Stimulated activated CD4-positive, alpha-beta T cell treated with anti-CD3 and anti-CD28 coated beads, Interleukin-1b, Interleukin-23, amount 100 ng/mL, for 1 hour (primary cell): ENCODE measurements around the gene BIN2.
"Not testable (repeated sequence)": the region's sequence is repeated elsewhere in the genome, so short reads cannot be mapped to it uniquely, and the experiment has no call there.

Experiments
- DNase-seq, 2 donors: peaks; one replicate each; pipeline ENCODE4 v3.0.0-alpha.2; 2020; ENCODE audit warnings: low read depth in 2 of 2

The BIN2 gene

DNA sequence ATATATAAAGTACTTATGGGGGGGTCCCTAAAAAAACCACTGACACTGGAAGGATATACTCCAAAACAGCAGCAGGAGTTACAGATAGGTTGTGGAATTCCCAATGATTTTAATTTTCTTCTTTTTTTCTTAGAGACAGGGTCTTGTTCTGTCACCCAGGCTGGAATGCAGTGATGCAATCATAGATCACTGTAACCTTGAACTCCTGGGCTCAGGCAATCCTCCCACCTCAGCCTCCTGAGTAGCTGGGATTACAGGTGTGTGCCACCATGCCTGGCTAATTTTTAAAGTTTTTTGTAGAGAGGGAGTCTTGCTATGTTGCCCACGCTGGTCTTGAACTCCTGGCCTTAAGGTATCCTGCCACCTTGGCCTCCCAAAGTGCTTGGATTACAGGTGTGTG, 64.4 kb downstream of the BIN2 start:
- not testable (repeated sequence) for DNase-seq

DNA sequence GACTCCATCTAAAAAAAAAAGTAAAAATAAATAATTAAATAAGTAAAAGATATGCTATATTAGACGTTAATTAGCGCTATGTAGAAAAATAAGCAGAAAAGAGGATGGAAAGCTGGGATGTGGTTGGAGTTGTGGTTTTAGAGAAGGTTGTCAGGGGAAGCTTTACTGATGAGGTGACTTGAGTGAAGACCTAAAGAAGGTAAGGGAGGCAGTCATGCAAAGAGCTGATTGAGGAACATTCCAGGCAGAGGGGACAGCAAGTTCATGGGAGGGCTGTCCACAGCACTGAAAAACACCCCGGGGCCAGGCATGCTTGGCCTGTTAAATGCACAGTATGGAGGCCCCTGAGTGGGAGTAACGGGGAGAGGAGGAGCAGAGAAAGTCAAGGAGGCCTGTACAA, 69.4 kb downstream of the BIN2 start:
- no peak for DNase-seq

DNA sequence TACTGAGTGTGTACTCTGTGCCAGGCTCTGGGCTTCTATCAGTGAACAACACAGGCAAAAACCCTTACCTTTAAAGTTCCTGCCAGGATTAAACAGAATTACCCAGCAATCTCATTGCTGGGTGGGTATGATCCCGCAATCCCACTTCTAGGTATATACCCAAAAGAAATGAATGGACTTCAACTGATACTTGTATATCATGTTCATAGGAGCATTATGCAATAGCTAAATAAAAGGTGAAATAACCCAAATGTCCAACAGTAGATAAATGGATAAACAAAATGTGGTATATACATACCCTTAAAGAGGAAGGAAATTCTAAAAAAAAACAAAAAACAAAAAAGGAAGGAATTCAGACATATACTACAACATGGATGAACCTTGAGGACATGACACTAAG, 70.7 kb downstream of the BIN2 start:
- no peak for DNase-seq

DNA sequence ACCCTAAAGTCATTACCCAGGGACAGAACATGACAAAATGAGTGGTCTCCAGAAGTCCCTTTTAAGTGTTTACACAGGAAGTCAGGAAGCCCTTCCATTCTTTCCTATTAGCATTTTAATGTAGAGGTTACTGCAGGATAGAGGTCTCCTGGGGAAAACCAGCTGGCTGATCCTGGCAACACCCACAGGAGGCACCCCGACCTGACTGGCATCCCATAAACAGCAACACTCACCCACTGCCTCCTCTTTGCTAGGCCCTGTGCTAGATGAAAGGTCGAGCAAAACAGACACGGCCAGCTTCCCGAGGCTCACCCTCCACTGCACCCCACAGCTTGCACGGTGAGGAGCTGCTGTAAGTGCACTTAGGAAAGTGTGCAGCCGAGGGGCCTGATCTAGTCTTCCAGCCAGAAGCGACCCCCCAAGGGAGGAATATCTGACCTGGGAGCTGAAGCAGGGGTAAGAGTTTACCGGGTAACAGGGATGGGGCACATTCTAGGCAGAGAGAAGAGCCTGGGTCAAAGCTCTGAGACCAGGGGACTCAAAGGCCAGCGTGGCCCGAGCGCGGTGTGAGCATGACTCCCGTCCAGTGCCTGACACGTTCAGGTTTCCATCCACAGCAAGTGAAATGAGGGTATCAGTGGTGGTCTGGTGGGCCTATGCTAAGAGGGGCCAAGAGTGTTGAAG, 76.3 kb downstream of the BIN2 start:
- no peak for DNase-seq

DNA sequence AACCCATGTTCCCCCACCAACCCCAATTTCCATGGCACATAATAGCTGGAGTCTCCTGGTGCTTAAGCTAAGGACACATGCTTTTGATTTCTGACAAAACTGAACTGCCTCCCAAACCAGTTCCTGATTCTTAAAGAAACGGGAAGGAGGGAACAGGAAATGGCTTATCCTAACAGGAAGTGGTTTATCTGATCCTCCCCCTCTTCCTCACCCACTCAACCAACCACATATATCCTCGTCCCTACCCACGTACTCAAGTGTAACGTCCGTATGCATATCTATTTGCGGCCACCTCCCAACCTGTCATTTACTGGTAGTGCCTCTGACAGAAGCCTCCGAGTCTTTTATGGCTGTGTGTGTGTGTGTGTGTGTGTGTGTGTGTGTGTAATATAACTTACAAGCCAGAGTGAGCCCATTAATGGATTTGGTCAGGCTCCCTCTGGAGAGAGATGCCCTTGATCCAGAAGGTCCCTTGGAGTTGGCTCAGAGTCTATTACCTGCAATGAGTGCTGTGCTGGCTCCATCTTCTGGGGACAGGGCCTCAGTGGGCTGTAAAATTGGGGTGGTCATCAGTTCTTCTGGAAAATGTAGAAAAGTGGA, 77.6 kb downstream of the BIN2 start:
- no peak for DNase-seq

DNA sequence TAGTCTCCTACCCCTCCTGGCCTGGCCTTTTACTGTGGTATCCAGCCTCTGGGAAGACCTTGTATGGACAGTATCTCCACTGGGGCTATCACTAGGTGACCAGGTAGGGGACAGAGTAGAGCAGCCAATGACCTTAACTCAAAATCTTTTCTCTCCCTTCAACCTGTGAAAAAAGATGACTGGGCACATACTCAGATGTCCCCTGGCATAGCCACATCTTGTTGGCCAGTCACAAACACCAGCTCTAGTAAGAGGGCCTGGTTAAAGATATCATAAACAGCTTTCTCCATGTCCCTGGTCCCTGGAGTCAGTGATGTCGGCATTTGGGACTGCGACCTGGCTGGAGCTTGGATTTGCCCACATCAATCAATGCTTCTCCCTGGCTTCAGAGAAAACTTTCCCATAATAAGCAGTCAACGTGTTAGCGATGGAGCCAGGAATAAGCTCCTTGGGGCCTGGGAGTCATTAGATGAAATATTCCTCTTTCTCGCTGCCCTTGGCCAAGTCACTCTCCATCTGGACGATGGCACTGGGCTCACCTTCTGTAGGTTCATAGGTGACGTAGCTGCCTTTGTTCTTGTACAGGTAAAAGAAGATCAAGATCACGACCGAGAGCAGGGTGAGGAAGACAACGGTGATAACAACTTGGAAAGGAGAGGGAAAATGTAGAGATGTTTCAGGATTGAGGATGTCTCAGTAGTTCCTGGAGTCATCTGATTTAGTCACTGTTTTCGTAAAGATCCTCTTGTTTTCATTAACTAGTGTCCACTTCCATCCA, 78.3 kb downstream of the BIN2 start:
- DNase-seq: no peak

DNA sequence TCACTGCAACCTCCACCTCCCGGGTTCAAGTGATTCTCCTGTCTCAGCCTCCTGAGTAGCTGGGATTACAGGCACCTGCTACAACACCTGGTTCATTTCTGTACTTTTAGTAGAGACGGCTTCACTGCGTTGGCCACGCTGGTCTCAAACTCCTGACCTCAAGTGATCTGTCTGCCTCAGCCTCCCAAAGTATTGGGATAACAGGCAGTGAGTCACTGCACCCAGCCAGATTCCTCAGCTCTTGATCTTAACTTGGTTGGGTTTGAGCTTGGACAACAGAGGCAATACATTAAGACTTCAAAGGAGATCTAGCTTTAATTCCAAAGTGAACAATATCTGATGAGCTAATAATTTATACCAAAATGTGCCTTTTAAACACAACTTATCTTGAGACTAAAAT, 79.7 kb downstream of the BIN2 start:
- no peak for DNase-seq

DNA sequence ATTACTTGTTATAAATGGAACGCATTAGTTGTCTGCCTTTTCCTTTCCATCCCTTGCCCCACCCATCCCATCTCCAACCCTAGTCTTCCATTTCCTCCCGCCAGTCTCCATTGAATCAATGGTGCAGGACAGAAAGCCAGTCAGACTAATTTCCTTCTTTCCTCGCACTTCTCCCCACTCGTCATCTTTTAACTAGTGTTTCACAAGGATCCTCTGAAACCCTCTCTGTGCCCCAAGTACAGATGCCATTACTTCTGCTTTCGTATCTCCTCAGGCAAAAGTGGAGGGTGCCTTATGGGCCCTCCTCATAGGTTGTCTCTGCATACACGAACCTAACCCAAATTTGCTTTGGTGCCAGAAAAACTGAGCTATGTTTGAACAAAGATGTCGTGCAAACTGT, 81.1 kb downstream of the BIN2 start:
- DNase-seq: no peak

DNA sequence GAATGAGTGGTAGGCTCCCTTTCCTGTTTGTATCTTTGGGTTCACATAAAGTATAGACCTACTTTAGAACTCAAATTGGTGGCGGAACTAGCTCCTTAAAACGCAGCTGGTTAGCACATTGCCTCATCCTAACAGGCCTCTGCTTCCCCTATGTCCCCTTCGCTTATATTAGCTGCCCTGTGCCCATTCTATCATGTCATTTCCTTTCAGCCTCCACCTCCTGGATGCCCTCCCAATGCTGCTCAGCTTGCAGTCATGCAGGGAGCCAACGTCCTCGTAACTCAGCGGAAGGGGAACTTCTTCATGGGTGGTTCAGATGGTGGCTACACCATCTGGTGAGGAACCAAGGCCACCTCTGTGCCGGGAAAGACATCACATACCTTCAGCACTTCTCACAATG, 81.9 kb downstream of the BIN2 start:
- DNase-seq: no peak

DNA sequence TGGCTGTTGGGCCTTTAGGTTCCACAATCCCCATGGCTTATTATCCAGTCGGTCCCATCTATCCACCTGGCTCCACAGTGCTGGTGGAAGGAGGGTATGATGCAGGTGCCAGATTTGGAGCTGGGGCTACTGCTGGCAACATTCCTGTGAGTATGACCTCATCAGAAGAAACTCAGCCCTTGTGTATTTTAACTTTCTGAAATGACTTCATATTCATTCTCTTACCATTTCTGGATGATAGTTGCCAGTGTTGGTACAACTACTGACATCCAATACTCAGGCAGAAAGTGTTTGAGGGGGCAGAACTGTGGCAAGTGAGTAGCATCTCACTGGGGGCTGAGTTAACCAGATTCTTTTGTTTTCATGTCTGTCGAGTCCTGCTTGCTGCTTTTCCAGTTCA, 83.0 kb downstream of the BIN2 start:
- DNase-seq: no peak

DNA sequence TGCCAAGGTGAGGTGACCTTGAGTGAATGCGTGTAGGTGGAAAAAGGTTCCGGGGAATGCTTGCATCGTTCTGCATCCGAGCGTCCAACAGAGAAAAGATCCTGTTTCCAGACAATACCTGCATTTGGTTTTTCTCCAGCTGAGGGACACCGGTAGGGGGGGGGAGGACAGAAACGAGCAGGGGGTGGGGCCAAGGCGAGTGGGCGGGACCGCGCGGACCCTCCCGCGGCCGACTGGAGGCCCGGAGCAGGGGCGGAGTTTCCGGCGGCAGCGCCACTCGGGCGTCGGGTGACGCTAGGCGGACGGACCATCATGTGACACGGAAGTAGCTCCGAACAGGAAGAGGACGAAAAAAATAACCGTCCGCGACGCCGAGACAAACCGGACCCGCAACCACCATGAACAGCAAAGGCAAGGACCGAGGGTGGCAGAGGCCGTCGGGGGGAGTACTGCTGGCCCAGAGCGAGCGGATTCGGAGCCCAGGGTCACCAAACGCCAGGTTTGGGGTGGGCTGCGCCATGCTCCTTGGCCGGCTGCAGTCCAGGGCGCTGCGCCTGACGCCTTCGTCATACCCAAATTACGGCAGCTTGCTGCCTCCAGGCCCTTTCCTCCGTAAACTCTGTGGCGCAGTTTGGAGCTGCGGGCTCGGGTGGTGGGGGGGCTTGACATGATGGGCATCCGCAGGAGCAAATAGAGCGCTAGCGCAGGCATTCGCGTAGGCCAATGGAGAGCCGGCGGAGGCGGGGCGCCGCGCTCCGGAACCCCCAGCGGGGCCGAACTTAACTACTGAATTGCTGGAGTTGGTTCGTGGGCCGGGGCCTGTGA, 85.3 kb downstream of the BIN2 start, which contains the start of gene DAZAP2:
Gene DAZAP2, plus strand, starts transcription at position 317 of the 825 bp plus-strand sequence. Its CDS starts 82 bp downstream, at position 399.
- peak; percentile 89 to 90 for DNase-seq

DNA sequence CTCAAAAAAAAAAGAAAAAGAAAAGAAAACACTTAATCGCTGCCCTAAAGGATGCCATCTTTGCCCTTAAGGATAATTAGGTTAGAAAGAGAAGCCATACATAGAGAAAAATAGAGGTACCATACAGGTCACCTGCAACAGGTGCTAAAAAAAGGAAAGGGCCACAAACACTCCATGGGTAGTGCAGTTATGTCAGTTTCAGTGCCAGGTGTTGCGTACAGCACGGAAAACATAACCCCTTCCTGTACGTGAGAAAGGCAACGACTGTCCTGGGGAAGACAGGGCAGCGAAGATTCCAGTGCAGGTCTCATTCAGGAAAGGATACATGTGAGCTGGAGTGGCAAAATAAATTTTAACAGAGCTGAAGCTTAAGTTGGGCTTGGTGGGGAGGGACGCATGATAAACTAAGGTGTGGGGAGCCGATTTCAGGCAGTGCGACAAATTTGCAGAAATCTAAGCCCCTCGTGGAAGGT, 85.9 kb downstream of the BIN2 start:
- DNase-seq: no peak

DNA sequence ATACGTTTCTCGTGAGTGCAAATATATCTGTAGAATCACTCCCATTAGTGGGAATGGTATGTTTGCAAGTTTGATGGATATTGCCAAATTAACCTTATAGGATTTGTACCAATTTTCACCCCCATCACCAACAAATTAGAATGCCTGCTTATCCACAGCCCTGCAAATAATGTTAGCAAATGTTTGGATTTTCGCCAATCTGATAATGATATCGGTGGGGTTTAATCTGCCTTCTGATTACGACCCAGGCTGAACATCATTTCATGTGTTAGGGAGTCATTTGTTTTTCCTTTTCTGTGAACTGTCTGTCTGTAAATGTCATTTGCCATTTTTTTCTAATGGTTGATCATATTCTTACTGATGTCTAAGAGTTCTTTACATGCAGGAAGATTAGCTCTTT, 89.4 kb downstream of the BIN2 start:
- DNase-seq: no peak

DNA sequence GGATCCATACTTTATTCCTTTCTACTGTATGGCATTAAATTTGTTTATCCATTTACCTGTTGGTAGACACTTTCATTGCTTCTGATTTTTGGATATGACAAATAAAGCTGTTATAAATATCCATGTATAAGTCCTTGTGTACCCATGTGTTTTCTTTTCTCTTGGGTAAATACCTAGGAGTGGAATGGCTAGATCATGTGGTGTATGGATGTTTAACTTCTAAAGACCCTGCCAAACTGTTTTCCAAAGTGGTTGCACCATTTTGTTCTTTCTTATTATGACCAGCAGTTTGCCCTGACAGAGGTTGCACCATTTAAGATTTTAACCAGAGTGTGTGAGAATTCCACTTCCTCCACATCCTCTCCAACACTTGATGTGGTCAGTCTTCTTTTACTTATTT, 91.3 kb downstream of the BIN2 start:
- DNase-seq: no peak
